NCI-H146 treated with DMSO at 0.1 percent for 48 hours (cell line): ENCODE results near the gene WDR62.

Experiments
- DNase-seq: peaks from one replicate; lab custom pipeline; 2025; ENCODE audit not compliant: unreplicated experiment; lab: John Stamatoyannopoulos, UW

The WDR62 gene

DNA sequence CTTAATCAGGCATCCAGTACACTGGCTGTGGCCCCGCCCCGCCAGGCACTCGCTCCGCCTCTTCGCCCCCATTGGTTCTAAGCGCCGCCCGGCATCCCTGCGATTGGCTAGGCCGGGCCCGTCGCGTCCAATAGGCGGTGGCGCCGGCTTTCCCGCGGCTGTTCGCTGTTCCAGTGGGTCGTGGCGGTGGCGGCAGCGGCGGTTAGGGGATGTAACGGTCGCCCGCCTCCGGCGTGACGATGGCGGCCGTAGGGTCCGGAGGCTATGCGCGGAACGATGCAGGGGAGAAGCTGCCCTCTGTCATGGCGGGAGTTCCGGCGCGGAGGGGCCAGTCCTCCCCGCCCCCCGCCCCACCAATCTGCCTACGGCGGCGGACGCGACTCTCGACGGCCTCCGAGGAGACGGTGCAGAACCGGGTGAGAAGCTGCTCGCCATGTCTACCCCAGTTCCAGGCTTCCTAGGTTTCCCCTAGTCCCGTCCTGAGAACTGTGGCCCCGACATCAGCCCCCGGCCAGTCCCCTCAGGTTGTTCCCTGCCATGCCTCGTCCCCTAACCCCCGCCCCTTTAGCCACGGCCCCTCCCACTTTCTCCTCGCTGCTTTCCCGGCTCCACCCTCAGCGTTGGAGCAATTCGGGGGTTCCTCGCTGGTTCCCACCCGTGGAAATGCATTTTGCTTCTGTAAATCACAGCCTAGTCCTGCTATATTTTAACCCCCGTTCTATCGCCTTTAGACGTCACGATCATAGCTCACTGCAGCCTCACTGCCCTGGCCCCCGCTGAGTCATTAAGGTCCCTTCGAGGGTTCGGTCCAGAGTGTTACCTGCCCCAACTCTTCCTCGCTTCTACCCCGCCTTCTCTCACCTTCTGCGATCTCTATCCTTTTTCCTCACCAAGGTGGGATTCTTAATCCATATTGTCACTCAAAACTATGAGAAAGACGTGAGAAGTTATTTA is at the start of gene WDR62:
Gene WDR62 (plus strand): TSS at position 165 of the 954 bp plus-strand sequence. CDS start 75 bp downstream, at position 240.
- DNase-seq, result peak; percentile 97

DNA sequence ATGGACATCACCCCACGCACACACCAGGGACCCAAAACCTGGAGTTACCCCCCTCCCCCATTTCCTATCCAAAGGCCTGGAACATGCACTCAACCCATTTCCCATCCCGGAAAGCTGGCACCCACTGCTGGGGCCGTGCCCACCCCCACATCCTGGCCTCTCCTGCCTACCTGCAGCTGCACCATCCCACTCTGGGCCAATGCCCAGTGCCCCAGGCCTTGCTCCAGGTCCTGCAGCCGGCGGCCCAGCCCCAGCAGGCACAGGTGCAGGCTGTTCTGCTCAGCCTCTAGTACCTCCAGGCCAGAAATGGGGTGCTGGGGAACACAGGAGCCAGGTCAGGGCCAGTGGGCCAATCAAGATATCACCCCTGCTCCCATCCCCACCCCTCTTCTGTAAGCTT is 47.7 kb upstream of the WDR62 start:
- no peak for DNase-seq

DNA sequence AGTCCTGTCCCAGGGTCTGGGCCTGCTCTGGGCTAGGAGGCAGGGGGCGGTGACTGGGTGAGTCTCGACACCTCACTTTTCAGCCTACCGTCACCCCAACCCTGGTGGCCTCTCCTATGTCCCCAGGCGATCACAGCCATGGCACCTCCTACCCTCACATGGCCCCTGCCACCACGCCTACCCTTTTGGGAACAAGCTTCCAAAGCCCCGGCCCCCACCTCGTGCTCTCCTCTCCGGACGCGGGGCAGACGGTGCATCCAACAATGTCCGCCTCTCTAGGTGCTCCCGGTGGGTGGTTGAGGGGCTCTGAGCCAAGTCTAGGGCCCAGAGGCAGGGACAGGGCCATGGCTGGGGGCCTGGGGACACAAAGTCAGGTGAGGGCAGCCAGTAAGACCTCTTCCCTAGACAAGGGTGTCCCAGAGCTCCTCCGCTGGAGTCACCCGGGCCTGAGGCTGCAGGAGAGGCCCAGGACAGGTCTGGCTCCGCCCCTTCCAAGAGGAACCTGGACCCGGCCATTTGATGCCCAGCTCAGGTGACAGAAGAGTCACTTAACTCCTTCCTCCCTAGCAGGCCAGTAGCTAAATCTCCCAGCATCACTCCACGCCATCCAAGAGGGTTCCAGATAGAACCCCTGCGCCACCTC is 46.2 kb upstream of the WDR62 start, which contains the start of gene SYNE4:
Gene SYNE4 (minus strand): TSS at position 478 of the 643 bp plus-strand sequence. CDS start 132 bp downstream, at position 346.
- DNase-seq, result peak; percentile 10

DNA sequence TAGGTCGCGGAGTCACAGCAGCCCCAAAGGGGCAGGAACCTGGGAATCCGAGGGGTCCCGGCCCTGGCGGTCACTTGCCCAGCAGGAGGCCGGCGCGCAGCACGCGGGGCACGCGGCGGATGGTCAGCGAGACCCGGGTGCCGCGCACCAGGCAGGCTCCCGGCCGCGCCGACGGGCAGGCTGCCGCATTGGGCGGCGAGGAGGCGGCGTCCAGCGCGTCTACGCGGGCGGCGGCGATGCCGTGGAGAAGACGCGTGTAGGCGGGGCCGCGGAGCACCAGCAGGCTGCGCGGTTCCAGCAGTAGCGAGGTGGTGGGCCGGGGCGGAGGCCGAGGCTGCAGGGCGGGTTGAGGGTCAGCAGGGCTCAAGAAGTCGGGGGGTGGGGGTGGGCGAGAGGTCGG is 45.5 kb upstream of the WDR62 start:
- peak; percentile 54 for DNase-seq

DNA sequence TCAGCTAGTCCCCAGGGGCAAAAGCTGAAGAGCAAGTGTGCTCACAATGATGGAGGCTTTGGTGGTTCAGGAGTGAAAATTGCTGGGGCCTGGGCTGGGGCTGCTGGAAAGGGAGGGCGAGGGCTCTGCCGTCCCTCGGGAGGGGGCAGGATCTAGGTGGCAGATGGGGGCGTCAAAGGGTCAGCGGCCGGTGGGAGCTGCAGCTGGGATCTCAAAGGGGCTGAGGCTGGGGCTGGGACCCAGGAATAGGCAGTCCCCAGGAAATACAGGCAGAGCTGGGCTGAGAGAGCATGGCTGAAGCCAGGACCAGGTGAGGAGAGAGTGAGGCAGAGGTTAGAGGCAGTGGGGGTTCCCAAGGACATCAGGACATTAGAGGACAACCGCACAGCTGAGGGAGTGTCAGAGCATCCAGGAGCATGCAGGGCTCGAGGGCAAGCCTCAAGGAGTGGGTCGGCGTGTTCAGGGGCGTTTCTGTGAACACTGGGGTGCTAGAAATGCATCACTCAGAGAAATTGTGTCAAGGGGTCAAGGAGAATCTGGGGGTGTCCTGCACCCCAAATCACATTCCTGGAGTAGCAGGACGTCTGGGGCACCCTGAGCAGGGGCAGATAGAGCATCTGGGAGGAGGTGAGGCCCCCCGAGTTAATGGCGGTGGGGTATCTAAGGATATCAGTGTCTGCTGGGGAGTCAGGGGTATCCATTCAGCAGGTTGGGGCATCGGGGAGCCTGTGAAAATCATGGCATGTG is 44.9 kb upstream of the WDR62 start:
- DNase-seq, result no peak

DNA sequence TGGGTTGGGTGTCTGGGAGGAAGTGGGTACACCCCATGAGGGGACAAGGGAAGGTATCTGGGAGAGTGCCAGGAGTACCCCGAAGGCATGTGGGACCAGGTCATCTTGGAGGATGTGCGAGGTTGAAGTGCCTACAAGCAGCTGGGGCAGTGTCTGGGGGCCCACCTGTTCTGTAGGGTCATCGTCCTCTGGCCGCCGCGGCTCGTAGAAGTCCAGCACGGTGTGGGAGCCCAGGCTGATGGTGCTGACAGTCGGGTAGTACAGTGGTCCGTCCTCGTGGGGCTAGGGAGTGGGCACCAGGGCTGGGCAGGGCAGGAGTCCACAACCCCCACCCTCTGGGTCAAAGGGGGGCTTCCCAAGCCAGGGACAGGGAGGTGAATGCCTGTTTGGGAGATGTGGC is 44.3 kb upstream of the WDR62 start:
- DNase-seq, result no peak

DNA sequence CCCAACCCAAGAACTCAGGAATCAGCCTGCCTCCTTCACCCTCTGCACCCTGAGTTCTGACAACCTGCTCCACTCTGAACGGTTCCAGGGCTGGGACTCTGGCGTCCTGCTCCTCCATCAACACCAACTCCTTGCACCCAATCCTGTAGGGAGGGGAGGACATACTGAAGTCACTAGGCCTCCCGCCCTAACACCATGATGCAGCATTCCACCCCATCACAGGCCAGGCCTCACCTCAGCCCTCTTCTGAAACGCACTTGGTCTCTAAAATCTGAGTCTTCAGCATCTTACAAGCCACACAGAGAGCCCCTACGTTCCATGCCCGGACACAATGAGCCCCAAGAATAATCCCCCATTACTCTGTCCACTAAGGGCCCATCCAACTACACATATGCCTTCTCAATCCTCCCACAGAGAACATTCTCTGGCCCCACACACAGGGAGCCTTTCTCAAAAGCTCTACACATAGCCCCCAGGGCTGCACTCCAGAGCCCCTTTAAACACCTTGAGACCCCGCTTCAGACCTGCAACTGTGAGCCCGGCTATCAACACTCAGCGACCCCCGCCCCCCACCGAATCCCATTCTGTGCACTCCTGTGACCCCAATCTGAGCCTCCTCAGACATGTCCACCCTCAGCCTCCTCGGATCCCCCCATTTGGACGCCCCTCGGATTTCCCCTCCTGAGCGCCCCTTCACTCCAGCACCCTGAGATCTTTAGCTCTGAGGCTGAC is 41.3 kb upstream of the WDR62 start:
- DNase-seq, result no peak

DNA sequence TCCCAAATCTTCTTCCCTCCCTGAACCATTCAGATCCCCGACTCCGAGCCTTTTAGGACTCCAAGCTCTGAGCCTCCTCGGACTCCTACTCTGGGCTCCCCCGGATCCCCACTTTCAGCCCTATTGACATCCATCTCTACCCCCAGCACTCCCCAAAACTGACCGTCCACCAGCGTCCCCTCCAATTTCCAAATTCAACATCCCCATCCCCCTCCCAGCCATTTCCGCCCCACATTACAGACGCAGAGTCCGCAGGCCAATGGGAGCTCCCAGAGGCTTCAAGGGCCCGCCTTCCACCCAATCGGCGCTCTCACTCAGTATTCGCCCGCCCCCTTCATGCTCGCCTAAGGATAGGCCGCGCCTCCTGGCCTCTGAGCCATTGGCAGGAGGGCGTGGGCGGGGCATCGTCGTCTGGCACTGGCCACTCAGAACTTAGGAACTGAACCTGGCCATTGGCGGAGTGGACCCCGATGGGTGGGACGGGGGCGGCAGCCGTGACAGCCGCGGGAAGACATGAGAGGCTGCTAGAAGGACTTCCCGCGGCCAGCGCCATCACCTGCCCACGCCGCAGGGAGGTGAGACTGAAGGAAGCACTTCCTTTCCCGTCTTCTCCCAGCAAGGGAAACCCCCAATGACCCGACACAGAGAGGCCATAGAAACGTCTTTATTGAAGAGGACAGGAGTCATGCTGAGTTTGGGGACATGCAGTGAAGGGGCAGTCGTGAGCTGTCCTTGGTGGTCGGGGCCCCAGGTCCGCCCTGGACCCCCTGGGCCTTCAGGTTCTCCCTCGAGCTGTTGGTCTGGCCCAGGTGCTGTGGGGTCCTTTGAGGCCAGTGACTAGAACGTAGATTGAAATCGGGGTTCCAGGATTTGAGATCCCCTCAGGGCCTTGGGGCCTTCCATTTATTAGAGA is 40.4 kb upstream of the WDR62 start, which contains the start of gene ALKBH6:
Gene ALKBH6 (minus strand): TSS at position 202 of the 913 bp plus-strand sequence. CDS start 816 bp downstream, outside the sequence.
- DNase-seq, result peak; percentile 100

DNA sequence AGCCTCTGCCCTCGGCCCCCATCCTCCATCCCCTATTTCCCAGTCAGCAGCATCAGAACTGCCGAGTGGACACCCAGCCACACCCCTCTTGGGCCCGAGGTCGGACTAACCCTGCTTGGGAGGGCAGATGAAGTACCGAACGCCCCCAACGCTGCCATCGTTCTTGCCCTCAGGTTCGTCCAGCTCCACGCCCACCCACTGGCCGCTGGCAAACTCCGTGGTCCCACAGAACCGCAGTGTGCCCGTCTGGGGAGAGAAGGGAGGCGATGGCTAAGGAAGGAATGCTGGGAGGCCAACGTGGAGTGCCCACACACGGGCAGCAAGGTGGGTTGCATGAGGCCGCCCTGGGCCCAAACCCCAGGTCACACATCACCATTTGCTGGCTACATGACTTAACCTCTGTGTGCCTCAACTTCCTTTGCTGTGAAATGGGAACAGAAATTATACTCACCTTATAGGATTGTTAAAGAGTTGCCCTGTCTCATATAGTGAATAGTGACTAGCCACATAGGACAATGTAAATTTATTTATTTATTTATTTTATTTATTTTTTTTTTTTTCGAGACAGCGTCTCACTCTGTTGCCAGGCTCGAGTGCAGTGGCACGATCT is 35.5 kb upstream of the WDR62 start:
- DNase-seq, result no peak

DNA sequence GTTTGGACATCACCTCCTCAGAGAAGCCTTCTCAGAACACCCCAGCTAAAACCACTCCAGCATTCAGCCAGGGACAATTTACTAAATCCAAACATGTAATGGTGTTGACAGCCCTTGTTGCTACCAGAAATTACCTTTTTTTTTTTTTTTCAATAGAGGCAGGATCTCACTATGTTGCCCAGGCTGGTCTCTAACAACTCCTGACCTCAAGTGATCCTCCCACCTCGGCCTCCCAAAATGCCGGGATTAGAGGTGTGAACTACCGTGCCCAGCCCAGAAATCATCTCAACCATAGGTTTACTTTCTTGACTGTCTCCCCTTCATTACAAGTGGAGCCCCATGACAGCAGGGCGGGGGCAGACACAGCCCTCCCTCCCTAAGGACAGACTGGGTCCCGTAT is 31.3 kb upstream of the WDR62 start:
- no peak for DNase-seq

DNA sequence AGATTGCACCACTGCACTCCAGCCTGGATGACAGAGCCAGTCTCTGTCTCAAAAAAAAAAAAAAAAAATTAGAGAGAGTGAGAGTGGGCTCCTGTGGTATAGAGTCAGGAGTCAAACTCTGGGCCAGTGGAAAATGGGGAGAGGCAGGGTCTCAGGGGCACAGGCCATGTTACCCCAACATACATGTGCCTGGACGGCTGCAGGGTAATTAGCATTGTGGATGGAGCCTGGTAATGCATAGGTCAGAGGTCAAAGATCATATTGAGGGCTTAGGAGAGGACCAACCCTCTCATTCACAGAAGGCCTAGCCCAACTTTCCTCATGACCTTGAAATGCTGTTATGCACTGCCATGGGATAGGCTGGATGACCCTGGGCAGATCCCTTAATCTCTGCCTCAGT is 29.2 kb upstream of the WDR62 start:
- DNase-seq, result no peak

DNA sequence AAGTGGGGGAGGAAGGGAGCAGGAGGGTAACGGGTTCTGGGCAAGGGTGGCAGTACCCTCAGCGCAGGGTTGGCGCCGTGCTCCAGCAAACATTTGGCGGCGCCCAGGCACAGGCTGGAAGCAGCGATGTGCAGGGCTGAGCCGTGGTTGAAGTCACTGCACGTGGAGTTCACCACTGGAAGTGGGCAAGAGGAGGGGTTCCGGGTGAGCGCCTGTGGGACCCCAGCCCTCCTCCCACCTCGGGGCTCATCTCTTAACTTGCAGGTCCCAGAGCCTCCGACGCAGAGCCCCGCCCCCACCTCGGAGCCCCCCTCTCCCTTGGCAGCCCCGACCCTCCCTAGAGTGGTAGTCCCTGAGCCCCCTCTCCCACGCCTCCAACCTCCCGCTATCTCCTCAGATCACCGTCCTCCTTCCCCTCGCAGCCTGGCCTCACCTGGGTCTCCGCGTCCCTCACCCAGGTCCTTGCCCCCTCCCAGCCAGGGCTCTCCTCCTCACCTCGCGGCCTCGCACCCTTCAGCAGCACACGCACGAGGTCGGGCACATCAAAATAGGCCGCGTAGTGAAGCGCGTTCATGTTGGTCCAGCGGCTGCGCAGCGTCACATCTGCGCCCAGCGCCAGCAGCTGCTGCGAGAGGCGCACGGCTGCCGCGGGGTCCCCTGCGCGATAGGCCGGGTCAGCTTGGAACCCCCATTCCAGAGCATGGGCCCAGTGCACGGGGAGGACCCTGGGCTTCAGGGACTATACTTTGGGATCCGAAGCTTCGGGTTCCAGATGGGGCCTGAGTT is 28.4 kb upstream of the WDR62 start:
- no peak for DNase-seq

DNA sequence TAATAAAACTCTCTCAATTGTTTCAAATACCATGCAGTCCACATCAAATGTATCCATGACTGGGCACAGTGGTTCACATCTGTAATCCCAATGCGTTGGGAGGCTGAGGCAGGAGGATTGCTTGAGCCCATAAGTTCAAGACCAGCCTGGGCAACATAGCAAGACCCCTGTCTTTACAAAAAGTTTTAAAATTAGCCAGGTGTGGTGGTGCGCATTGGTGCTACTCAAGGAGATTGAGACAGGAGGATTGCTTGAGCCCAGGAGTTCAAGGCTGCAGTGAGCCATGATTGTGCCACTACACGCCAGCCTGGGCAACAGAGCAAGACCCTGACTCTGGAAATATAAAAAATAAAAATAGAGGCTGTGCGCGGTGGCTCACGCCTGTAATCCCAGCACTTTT is 27.0 kb upstream of the WDR62 start:
- DNase-seq, result no peak

DNA sequence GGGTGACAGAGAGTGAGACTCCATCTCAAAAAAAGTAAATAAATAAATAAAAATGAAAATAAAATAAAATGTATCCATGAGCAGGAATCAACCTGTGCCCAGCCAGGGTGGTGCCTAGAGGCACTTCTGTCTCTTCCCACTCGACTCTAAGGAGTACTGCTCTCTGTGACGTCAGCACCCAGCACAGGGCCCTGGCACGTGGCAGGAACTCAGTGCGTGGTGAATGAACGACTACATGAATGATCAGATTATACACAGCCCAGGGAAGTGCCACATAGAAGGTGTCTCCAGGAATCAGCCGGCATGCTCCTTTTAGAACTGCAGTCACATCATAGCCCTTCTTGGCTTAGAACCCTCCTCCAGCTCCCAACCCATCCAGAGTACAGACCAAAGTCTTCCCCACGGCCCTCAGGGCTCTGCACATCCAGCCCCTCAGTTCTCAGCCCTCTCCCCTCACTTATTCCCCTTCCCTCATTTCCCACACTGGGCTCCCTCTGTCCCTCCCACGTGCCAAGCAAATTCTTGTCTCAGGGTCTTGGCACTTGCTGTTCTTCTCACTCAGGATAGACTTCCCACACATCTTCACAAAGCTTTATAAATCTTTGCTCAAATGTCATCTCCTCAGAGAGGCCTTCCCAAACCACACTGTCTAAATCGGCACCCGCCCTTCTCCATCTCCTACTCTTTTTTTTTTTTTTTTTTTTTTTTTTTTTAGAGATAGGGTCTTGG is 26.2 kb upstream of the WDR62 start:
- no peak for DNase-seq

DNA sequence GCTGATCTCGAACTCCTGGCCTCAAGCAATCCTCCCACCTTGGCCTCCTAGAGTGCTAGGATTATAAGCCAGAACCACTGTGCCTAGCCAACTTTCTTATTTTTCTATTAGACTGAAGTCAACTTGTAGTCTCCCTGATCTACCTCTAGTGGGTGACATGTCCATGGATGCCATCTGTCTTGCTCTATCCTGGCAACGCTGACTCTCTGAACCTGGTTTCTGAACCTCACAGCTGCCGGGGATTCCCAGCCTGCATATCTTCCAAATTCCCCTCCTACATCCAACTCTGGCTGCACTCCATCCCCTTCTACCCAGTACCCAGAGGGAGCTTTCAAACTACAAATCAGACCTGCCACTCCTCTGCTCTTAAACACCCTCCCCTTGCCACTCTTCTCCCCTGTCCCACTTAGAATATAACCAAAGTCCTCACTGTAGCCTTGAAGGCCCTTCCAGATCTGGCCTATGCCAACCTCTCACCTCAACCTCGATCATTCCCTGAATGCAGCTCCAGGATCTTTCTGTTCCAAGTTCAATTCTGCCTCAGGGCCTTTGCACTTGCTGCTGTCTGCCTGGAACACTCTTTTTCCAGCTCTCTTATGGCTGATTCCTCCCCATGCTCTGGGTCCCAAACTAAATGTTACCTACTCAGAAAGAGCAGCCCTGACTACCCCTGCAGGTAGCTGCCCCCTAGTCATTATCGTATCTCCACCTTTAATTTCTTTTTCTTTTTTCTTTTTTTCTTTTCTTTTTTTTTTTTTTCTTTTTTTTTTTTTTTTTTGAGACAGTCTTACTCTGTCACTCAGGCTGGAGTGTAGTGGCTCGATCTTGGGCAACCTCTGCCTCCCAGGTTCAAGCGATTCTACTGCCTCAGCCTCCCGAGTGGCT is 24.2 kb upstream of the WDR62 start:
- DNase-seq, result no peak

DNA sequence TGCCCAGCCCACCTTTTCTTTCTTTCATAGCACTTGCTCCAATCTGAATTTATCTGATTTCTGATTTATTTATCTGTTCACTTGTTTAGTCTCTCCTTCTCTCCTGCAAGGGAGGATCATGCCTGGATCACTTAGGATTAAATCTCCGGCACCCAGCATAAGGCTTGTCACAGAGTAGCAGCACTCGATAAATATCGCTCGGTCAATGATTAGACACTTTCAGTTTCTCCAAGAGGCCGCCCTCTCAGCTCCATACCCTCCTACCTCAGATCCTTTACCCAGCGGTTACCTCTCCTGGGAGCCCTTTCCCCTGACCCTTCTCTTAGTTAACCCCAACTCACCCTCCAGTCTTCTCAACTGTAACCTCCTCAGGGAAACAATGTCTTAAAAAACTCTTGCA is 23.4 kb upstream of the WDR62 start:
- DNase-seq, result no peak
